GM12878 (cell line): ENCODE measurements around the gene TNRC6C. TPM values are rescaled to one million over a fixed set of nuclear protein-coding genes. Genes with fewer than 3 reads are reported as not detected.
A peak's percentile ranks its signal among the peaks of the same experiment; 100 is the strongest.

Experiments
- ATAC-seq: fragments of 200-7000 bp; cut with Tn5 transposase; 3 replicates; pipeline ENCODE4 v1.9.1; 2020; ENCODE audit warnings: mild to moderate bottlenecking, moderate library complexity
- BruUV-seq: library from RNA; stranded (reverse); fragments of 400-500 nt; replicated peaks from 2 replicates; lab custom pipeline; 2021; lab: Mats Ljungman, UMichigan
- CTCF ChIA-PET: fragments of 300-600 bp; sonication (Branson Sonifier 250); formaldehyde crosslinking; extraction: SDS; loops from one replicate; lab custom pipeline; 2021; ENCODE audit warnings: inconsistent platforms; lab: Yijun Ruan, JAX
- POLR2A ChIA-PET: fragments of 350-600 bp; formaldehyde crosslinking; extraction: SDS; loops from one replicate; lab custom pipeline; 2021; ENCODE audit warnings: inconsistent platforms; lab: Charles Lee
- RAD21 ChIA-PET: fragments of 300-600 bp; sonication (Branson Sonifier 250); formaldehyde crosslinking; loops from one replicate; lab custom pipeline; 2023; ENCODE audit warnings: antibody characterized with exemption; ENCODE audit not compliant: unreplicated experiment; lab: Charles Lee
- SMC1A ChIA-PET: fragments of 300-600 bp; sonication (Branson Sonifier 250); formaldehyde crosslinking; loops from one replicate; lab custom pipeline; 2023; ENCODE audit not compliant: unreplicated experiment, uncharacterized antibody; lab: Charles Lee
- DNase-seq: peaks from one replicate; pipeline ENCODE4 v3.0.0-alpha.2; 2011; ENCODE audit warnings: low read depth, low spot score
- FAIRE-seq: peaks from 3 replicates; lab custom pipeline; 2011; peaks lifted over from hg19 to GRCh38; lab: Jason Lieb, UNC
- H2AFZ ChIP-seq: 2 replicates; pipeline ENCODE4 v1.6.0; 2011; ENCODE audit warnings: low read depth, low read length, control low read depth; ENCODE audit not compliant: control insufficient read depth
- H3K27ac ChIP-seq: 2 replicates; pipeline ENCODE4 v1.5.1; 2011; ENCODE audit warnings: control low read depth; ENCODE audit not compliant: control insufficient read depth, insufficient read depth
- H3K27me3 ChIP-seq, 2 experiments: replicated peaks in 1 of 2; 2 replicates each; pipeline versions ENCODE4 v1.6.0 to v1.6.1; 2011; ENCODE audit warnings: low read length in 1 of 2; ENCODE audit not compliant: control insufficient read depth in 2 of 2, insufficient read depth in 2 of 2
- H3K36me3 ChIP-seq, 2 experiments: 2 replicates each; pipeline ENCODE4 v1.5.1; 2011; ENCODE audit warnings: low read length in 1 of 2; ENCODE audit not compliant: control insufficient read depth in 2 of 2, insufficient read depth in 2 of 2
- H3K4me1 ChIP-seq: 2 replicates; pipeline ENCODE4 v1.6.1; 2011; ENCODE audit warnings: mild to moderate bottlenecking, low read length, moderate library complexity, mixed read lengths; ENCODE audit not compliant: control insufficient read depth, insufficient read depth
- H3K4me2 ChIP-seq: 2 replicates; pipeline ENCODE4 v1.6.0; 2011; ENCODE audit warnings: control low read depth; ENCODE audit not compliant: control insufficient read depth, insufficient read depth
- H3K4me3 ChIP-seq: fragments of 200-600 bp; sonication (generic); 2 replicates; pipeline ENCODE4 v1.5.1; 2016
- H3K79me2 ChIP-seq: 2 replicates; pipeline ENCODE4 v1.6.0; 2011; ENCODE audit warnings: low read length; ENCODE audit not compliant: control insufficient read depth, insufficient read depth
- H3K9ac ChIP-seq: 2 replicates; pipeline ENCODE4 v1.8.0; 2011; ENCODE audit warnings: low read length, control low read depth, mixed read lengths; ENCODE audit not compliant: control insufficient read depth, insufficient read depth
- H3K9me3 ChIP-seq: replicated peaks from 3 replicates; pipeline ENCODE4 v1.5.1; 2011; ENCODE audit warnings: mild to moderate bottlenecking, low read length; ENCODE audit not compliant: control insufficient read depth, insufficient read depth
- H4K20me1 ChIP-seq: 2 replicates; pipeline ENCODE4 v1.6.0; 2011; ENCODE audit not compliant: control insufficient read depth, insufficient read depth
- FOXM1 ChIP-seq: IDR thresholded peaks from 2 replicates; pipeline ENCODE4 v1.6.1; 2012; ENCODE audit warnings: low read depth, mild to moderate bottlenecking, inconsistent platforms, low read length, moderate library complexity
- POLR2A ChIP-seq: IDR thresholded peaks from 2 replicates; pipeline ENCODE4 v1.6.1; 2011; ENCODE audit warnings: low read depth, mild to moderate bottlenecking, low read length
- ZNF274 ChIP-seq: IDR thresholded peaks from one replicate; pipeline ENCODE4 v1.8.0; 2011; ENCODE audit not compliant: insufficient read length, insufficient read depth
- whole genome bisulfite sequencing: methylation state at CpG from one replicate; pipeline ENCODE4 v1.1.6; 2016; ENCODE audit warnings: low lambda C conversion rate; ENCODE audit not compliant: insufficient replicate concordance, insufficient coverage; ENCODE audit errors: missing lambda C conversion rate; 5-methylcytosine and 5-hydroxymethylcytosine counted together
- in situ Hi-C: fragments of 300-500 bp; cut with MboI; formaldehyde crosslinking; loops from 9 replicates; pipeline ENCODE4 v1.14.3; 2018; ENCODE audit warnings: mixed read lengths
- intact Hi-C: fragments of 100-400 bp; cut with micrococcal nuclease; formaldehyde crosslinking; loops from one replicate; pipeline ENCODE4 v1.14.2; 2022; ENCODE audit not compliant: unreplicated experiment
- polyA plus RNA-seq, 11 experiments: library from polyadenylated mRNA; depleted of rRNA in 4 of 11; unstranded in 6 of 11; stranded (reverse) in 5 of 11; fragments of >200 nt; fragmentation: Nextera tagmentation in 4 of 11; fragmentation: Illumina TruSeq in 1 of 11; extraction: Ambion mirVana in 4 of 11; extraction: Trizol in 1 of 11; gene quantifications; 1 replicate in 1 of 11; 2 replicates in 10 of 11; pipeline versions ENCODE4 v1.2.1 to v1.2.3, GENCODE V29; 2011 to 2016; ENCODE audit warnings: inconsistent platforms in 2 of 11, missing spikeins in 2 of 11, low read depth in 1 of 11
- total RNA-seq, 4 experiments: library from RNA; depleted of rRNA in 3 of 4; stranded (reverse); fragments of >200 nt in 3 of 4; fragmentation: Illumina TruSeq in 1 of 4; extraction: Trizol in 1 of 4; gene quantifications; 2 replicates each; pipeline versions ENCODE4 v1.2.1 to v1.2.3, GENCODE V29; 2013 to 2021
- TF ChIP-seq, protein P1 (sequence below): IDR thresholded peaks from 2 replicates; pipeline ENCODE4 v1.6.1; 2012; ENCODE audit warnings: low read depth, low read length, improper control_type of control experiment

The TNRC6C gene
- total and polyA plus RNA-seq, 10 of the 15 experiments (the other 5 are each of a cell fraction or from before 2014, with no cell fraction given): 0.40 to 6.1 (median 0.96) TPM

DNA sequence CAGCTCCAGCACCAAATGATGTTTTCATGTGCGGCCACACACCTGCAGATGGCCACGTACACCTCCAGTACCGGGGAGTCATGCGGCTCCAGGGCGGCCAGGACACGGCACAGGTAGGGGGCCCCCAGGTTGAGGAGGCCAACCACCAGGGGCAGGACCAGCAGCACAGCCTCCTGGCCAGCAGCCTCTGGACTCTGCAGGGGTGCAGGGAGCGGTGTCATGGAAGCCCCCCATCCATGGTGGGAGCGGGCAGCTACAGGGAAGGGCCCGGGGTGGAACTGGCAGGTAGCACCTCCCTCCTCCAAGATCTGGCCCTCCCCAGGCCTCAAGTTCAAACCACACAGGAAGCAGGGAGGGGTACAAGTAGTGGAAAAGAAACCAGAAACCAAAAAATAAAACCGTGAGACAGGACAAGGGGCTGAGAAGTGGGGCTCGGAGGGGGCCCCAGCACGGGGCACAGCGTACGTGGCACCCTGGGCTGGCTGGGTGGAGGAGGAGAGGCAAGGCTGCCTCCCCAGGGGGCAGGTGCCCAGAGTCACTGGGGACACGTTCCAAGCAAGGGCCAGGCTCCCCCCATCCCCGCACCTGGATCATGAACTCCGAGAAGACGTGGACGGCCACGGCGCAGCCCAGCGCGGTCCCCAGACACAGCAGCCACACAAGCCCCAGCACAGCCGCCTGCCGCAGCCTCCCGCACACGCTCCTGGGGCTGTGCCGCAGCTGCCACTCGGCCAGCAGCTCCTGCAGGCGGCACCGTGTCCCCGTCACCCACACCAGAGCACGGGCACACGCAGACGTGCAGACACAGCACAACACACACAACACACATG, 162.7 kb downstream of the TNRC6C start (continued):
- TF ChIP-seq FOXM1: no peak
- TF ChIP-seq, protein P1, sequence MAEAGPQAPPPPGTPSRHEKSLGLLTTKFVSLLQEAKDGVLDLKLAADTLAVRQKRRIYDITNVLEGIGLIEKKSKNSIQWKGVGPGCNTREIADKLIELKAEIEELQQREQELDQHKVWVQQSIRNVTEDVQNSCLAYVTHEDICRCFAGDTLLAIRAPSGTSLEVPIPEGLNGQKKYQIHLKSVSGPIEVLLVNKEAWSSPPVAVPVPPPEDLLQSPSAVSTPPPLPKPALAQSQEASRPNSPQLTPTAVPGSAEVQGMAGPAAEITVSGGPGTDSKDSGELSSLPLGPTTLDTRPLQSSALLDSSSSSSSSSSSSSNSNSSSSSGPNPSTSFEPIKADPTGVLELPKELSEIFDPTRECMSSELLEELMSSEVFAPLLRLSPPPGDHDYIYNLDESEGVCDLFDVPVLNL: no peak
- TF ChIP-seq, all 136 proteins: peak for 11

GRCh38 chr17:78121801-78122215, 163.3 kb downstream of the TNRC6C start:
- Histone ChIP-seq H3K27ac (peak overlapping the region; percentile 85), H4K20me1 (no peaks in the 10 kb centered on the region), H3K4me2 (peak overlapping the region; percentile 93), H3K79me2 (peaks cover 62% of the 10 kb centered on the region), H2AFZ (no peak overlapping the region), H3K27me3 (no peaks in the 10 kb centered on the region), H3K4me3 (peak overlapping the region; percentile 70), H3K36me3 (peaks cover 16 to 27% of the 10 kb centered on the region in 2 experiments), H3K9ac (peak overlapping the region; percentile 77), H3K9me3 (no peaks in the 10 kb centered on the region), H3K4me1 (peaks cover 58% of the 10 kb centered on the region)
- intact Hi-C loops: no loop called here
- RAD21 ChIA-PET: interaction anchor here (0.8 to 1.8 kb wide), 2 partner anchors 22 to 102 kb away, joined by 3 to 5 read pairs; no protein-coding TSS in a partner anchor
- POLR2A ChIA-PET: interaction anchor here (0.9 to 1.0 kb wide), 2 partner anchors 9 to 14 kb away, joined by 3 read pairs; no protein-coding TSS in a partner anchor
- TF ChIP-seq ZNF274: no peak
- peak; percentile 16 for TF ChIP-seq POLR2A
- in situ Hi-C loops: no loop called here
- 57% methylated on average over 9 of the region's 11 CpGs for WGBS
- no TSS peak for BruUV-seq
- CTCF ChIA-PET: interaction anchor here (0.6 to 12.7 kb wide), 4 partner anchors 12 to 53 kb away, joined by 3 to 100 read pairs (median 4); no protein-coding TSS in a partner anchor
- DNase-seq (no peak), FAIRE-seq (no peak), ATAC-seq (no peak)
- SMC1A ChIA-PET: interaction anchor here (0.8 to 1.2 kb wide), 2 partner anchors 16 to 55 kb away, joined by 3 read pairs; no protein-coding TSS in a partner anchor
